OCI-LY1 (cell line): ENCODE results near the gene TSBP1.

Source experiments
- EZH2 ChIP-seq: fragments of 200-600 bp; sonication (generic), shearing (Covaris generic); IDR thresholded peaks from 2 replicates; pipeline ENCODE4 v1.8.0; 2017; ENCODE audit warnings: borderline replicate concordance, mixed run types, mild to moderate bottlenecking, antibody characterized with exemption, low read length, moderate library complexity, mixed read lengths
- TF ChIP-seq, protein P1 (sequence below): fragments of 200-600 bp; sonication (generic), shearing (Covaris generic); IDR thresholded peaks from 2 replicates; pipeline ENCODE4 v1.5.1; 2017; ENCODE audit warnings: mild to moderate bottlenecking, antibody characterized with exemption, low read length, moderate library complexity, mixed read lengths

GRCh38 chr6:32293695-32294094 is 78.0 kb downstream of the TSBP1 start:
- TF ChIP-seq EZH2, result no peak
- TF ChIP-seq, protein P1, sequence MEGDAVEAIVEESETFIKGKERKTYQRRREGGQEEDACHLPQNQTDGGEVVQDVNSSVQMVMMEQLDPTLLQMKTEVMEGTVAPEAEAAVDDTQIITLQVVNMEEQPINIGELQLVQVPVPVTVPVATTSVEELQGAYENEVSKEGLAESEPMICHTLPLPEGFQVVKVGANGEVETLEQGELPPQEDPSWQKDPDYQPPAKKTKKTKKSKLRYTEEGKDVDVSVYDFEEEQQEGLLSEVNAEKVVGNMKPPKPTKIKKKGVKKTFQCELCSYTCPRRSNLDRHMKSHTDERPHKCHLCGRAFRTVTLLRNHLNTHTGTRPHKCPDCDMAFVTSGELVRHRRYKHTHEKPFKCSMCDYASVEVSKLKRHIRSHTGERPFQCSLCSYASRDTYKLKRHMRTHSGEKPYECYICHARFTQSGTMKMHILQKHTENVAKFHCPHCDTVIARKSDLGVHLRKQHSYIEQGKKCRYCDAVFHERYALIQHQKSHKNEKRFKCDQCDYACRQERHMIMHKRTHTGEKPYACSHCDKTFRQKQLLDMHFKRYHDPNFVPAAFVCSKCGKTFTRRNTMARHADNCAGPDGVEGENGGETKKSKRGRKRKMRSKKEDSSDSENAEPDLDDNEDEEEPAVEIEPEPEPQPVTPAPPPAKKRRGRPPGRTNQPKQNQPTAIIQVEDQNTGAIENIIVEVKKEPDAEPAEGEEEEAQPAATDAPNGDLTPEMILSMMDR, result no peak
